ENCODE results near the gene PDCD1. TPM values are rescaled to one million over a fixed set of nuclear protein-coding genes. Genes with fewer than 3 reads are reported as not detected.
"Not testable (repeated sequence)": the region's sequence is repeated elsewhere in the genome, so short reads cannot be mapped to it uniquely, and the experiment has no call there.

PDCD1 gene
- total RNA-seq, 3 donors from 2014 or later (not counting 1 experiment from before 2014, with no cell fraction given): 0.45 TPM; not detected in 2

DNA sequence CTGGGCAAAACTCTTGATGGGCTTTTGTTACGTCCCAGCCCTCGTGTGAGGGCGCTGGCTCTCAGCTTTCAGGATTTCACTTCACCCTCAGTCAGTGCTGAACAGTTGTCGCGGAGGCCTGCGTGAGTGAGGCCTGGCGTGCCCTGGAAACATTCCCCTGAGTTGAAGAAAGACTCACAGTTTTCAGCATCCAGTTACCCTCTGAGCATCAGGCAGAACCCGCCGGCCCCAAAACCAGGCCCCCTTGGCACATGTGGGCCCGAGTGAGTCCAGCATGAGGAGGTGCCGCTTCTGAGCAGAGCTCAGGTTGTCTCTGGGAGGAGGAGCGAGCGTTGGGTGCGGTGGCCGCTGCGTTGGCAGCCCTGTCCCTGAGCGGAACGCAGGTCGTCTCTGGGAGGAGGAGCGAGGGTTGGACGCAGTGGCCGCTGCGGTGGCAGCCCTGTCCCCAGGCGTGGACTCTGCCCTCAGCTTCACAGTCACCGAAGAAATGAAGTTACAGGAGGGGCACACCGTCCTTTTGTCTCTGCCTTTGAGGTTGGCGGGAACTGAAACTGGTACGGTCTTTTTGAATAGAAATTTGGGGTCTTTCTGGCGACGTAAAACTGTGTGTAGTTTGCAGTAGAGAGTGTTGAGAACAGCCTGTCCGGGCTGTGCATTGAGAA, 49.8 kb downstream of the PDCD1 start, which contains the start of gene NEU4:
Gene NEU4, plus strand, starts transcription at position 473 of the 662 bp plus-strand sequence. CDS start 5,292 bp downstream, outside the sequence.
- Mint-ChIP-seq H3K27me3 (ENCODE audit: low read depth in 2 of 2) (peaks cover 0 to 8% of the 10 kb centered on the region in 2 donors), H3K4me3 (no peak within 1 kb of the TSS), H3K4me1 (peaks cover 0 to 7% of the 10 kb centered on the region in 2 donors), H3K36me3 (no peaks in the 10 kb centered on the region), H3K27ac (no peak within 1 kb of the TSS), H3K9me3 (no peaks in the 10 kb centered on the region)
- Histone ChIP-seq H3K9me3 (ENCODE audit: control insufficient read depth, insufficient read depth, low read length) (no peaks in the 10 kb centered on the region), H3K4me1 (ENCODE audit: control insufficient read depth, insufficient read depth, low read length) (peaks cover 12% of the 10 kb centered on the region), H3K27me3 (ENCODE audit: control insufficient read depth, insufficient read depth, low read length) (peaks cover 9% of the 10 kb centered on the region), H3K4me3 (ENCODE audit: low read length) (no peak within 1 kb of the TSS), H3K36me3 (ENCODE audit: control insufficient read depth, insufficient read depth, low read length) (no peaks in the 10 kb centered on the region), H3K27ac (ENCODE audit: low read length) (no peak within 1 kb of the TSS)
- ATAC-seq (no peak), DNase-seq (no peak)
- TF ChIP-seq CTCF (IDR thresholded peaks at IDR 0.05): no peak
- 92% methylated on average over 31 of the region's 31 CpGs for WGBS (ENCODE audit: insufficient coverage)
- intact Hi-C loops (cut with micrococcal nuclease): no loop called here

GRCh38 chr2:241808051-241808720, 50.5 kb downstream of the PDCD1 start:
- H3K4me3 Mint-ChIP-seq: no peak overlapping the region
- H3K27me3 Mint-ChIP-seq (ENCODE audit: low read depth in 2 of 2): peaks cover 4 to 11% of the 10 kb centered on the region in 2 donors
- no peak for TF ChIP-seq CTCF (IDR thresholded peaks at IDR 0.05)
- 86% methylated on average over 17 of the region's 17 CpGs for WGBS (ENCODE audit: insufficient coverage)
- DNase-seq (no peak), ATAC-seq (no peak)
- Histone ChIP-seq H3K27me3 (ENCODE audit: control insufficient read depth, insufficient read depth, low read length) (peaks cover 10% of the 10 kb centered on the region), H3K9me3 (ENCODE audit: control insufficient read depth, insufficient read depth, low read length) (no peaks in the 10 kb centered on the region), H3K36me3 (ENCODE audit: control insufficient read depth, insufficient read depth, low read length) (no peaks in the 10 kb centered on the region), H3K27ac (ENCODE audit: low read length) (no peak overlapping the region), H3K4me3 (ENCODE audit: low read length) (no peak overlapping the region), H3K4me1 (ENCODE audit: control insufficient read depth, insufficient read depth, low read length) (peaks cover 16% of the 10 kb centered on the region)
- peaks cover 3 to 10% of the 10 kb centered on the region in 2 donors for H3K4me1 Mint-ChIP-seq
- H3K27ac Mint-ChIP-seq: no peak overlapping the region
- H3K36me3 Mint-ChIP-seq: no peaks in the 10 kb centered on the region
- no peaks in the 10 kb centered on the region for H3K9me3 Mint-ChIP-seq
- intact Hi-C loops (cut with micrococcal nuclease): no loop called here

DNA sequence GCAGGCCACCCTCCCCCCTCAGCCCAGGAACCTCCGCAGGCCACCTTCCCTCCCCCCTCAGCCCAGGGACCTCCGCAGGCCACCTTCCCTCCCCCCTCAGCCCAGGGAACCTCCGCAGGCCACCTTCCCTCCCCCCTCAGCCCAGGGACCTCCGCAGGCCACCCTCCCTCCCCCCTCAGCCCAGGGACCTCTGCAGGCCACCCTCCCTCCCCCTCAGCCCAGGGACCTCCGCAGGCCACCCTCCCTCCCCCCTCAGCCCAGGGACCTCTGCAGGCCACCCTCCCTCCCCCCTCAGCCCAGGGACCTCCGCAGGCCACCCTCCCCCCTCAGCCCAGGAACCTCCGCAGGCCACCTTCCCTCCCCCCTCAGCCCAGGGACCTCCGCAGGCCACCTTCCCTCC, 52.5 kb downstream of the PDCD1 start:
- no CpG with 5 or more reads among the region's 8 CpGs for WGBS (ENCODE audit: insufficient coverage)

More for the DNA sequence above, 52.5 kb downstream of the PDCD1 start:
- intact Hi-C loops (cut with micrococcal nuclease); H3K36me3 ChIP-seq (ENCODE audit: control insufficient read depth, insufficient read depth, low read length); H3K27ac ChIP-seq (ENCODE audit: low read length); H3K36me3 Mint-ChIP-seq; H3K4me3 Mint-ChIP-seq; H3K4me3 ChIP-seq (ENCODE audit: low read length); H3K9me3 ChIP-seq (ENCODE audit: control insufficient read depth, insufficient read depth, low read length); H3K27ac Mint-ChIP-seq; H3K9me3 Mint-ChIP-seq; DNase-seq; ATAC-seq: not testable (repeated sequence)
- H3K4me1 ChIP-seq (ENCODE audit: control insufficient read depth, insufficient read depth, low read length): peaks cover 22% of the 10 kb centered on the region
- Mint-ChIP-seq H3K4me1 (peaks cover 5 to 12% of the 10 kb centered on the region in 2 donors), H3K27me3 (ENCODE audit: low read depth in 2 of 2) (peaks cover 7 to 13% of the 10 kb centered on the region in 2 donors)
- H3K27me3 ChIP-seq (ENCODE audit: control insufficient read depth, insufficient read depth, low read length): peaks cover 14% of the 10 kb centered on the region
